HG03469 (cell line): Measurements from ENCODE around the gene SRGAP1.
"Not testable (repeated sequence)": the region's sequence is repeated elsewhere in the genome, so short reads cannot be mapped to it uniquely, and the experiment has no call there.

ENCODE experiments used
- ATAC-seq: cut with Tn5 transposase; IDR thresholded peaks from one replicate; pipeline ENCODE4 v1.9.1; 2021; ENCODE audit warnings: mild to moderate bottlenecking, moderate library complexity, moderate number of reproducible peaks; ENCODE audit not compliant: unreplicated experiment

The SRGAP1 gene

GRCh38 chr12:63836936-63837335 lies 7.6 kb upstream of the SRGAP1 start:
- no peak for ATAC-seq

GRCh38 chr12:63838411-63838810 lies 6.1 kb upstream of the SRGAP1 start:
- ATAC-seq, result no peak

GRCh38 chr12:63841011-63841410 lies 3.5 kb upstream of the SRGAP1 start:
- no peak for ATAC-seq

- ATAC-seq, result no peak
Observed at GRCh38 chr12:63841571-63841970, 2.9 kb upstream of the SRGAP1 start.

- ATAC-seq, result not testable (repeated sequence)
Observed at GRCh38 chr12:63842750-63843149, 1.8 kb upstream of the SRGAP1 start.

- ATAC-seq, result no peak
Observed at GRCh38 chr12:63843254-63843720, 1.2 kb upstream of the SRGAP1 start.

GRCh38 chr12:63843721-63844390 lies 644 bp upstream of the SRGAP1 start:
- peak; percentile 97 for ATAC-seq

- ATAC-seq, result no peak
Observed at GRCh38 chr12:63845726-63846125, 1.2 kb downstream of the SRGAP1 start.

GRCh38 chr12:63846238-63846967 lies 1.9 kb downstream of the SRGAP1 start:
- ATAC-seq, result no peak

- ATAC-seq, result no peak
Observed at GRCh38 chr12:63848450-63848849, 4.0 kb downstream of the SRGAP1 start.

- no peak for ATAC-seq
Observed at GRCh38 chr12:63849106-63849620, 4.7 kb downstream of the SRGAP1 start.

- no peak for ATAC-seq
Observed at GRCh38 chr12:63849641-63850040, 5.1 kb downstream of the SRGAP1 start.

GRCh38 chr12:63853978-63854377 lies 9.5 kb downstream of the SRGAP1 start:
- ATAC-seq, result no peak

GRCh38 chr12:63855299-63855698 lies 10.8 kb downstream of the SRGAP1 start:
- no peak for ATAC-seq

- no peak for ATAC-seq
Observed at GRCh38 chr12:63857771-63858670, 13.5 kb downstream of the SRGAP1 start.

GRCh38 chr12:63859880-63860279 lies 15.4 kb downstream of the SRGAP1 start:
- not testable (repeated sequence) for ATAC-seq

GRCh38 chr12:63862187-63862968 lies 17.9 kb downstream of the SRGAP1 start:
- ATAC-seq, result no peak

GRCh38 chr12:63862969-63863230 lies 18.4 kb downstream of the SRGAP1 start:
- no peak for ATAC-seq

- no peak for ATAC-seq
Observed at GRCh38 chr12:63863658-63864453, 19.4 kb downstream of the SRGAP1 start.

- no peak for ATAC-seq
Observed at GRCh38 chr12:63864454-63864706, 19.9 kb downstream of the SRGAP1 start.
